H1 (cell line): ENCODE data around the gene BBS4. TPM values are rescaled to one million over a fixed set of nuclear protein-coding genes. Genes with fewer than 3 reads are reported as not detected.

Experiments
- CTCF ChIA-PET: fragments of 300-600 bp; sonication (Branson Sonifier 250); formaldehyde crosslinking; loops from one replicate; lab custom pipeline; 2021; ENCODE audit not compliant: partially characterized antibody; lab: Charles Lee
- POLR2A ChIA-PET: fragments of 300-600 bp; sonication (Branson Sonifier 250); formaldehyde crosslinking; loops from one replicate; lab custom pipeline; 2021; ENCODE audit warnings: inconsistent platforms; ENCODE audit not compliant: partially characterized antibody; lab: Charles Lee
- DNase-seq, 2 experiments: peaks; one replicate each; pipeline versions ENCODE4 v3.0.0 to v3.0.0-alpha.2; 2010 to 2022; ENCODE audit warnings: low spot score in 2 of 2, low read depth in 1 of 2, mixed read lengths in 1 of 2
- FAIRE-seq: peaks from 2 replicates; lab custom pipeline; 2011; peaks lifted over from hg19 to GRCh38; lab: Jason Lieb, UNC
- H2AFZ ChIP-seq: 2 replicates; pipeline ENCODE4 v1.8.1; 2012; ENCODE audit warnings: low read length, inconsistent platforms
- H2AK5ac ChIP-seq: 2 replicates; pipeline ENCODE4 v1.6.1; 2013; ENCODE audit warnings: low read depth, low read length
- H2BK120ac ChIP-seq: replicated peaks from 2 replicates; pipeline ENCODE3; 2013; ENCODE audit warnings: low read depth, low read length, inconsistent platforms
- H2BK12ac ChIP-seq: 2 replicates; pipeline ENCODE4 v1.6.1; 2013; ENCODE audit warnings: low read depth, low read length
- H2BK15ac ChIP-seq: 2 replicates; pipeline ENCODE4 v1.6.1; 2013; ENCODE audit warnings: low read length
- H2BK20ac ChIP-seq: 2 replicates; pipeline ENCODE4 v1.6.1; 2013; ENCODE audit warnings: low read length
- H2BK5ac ChIP-seq: 2 replicates; pipeline ENCODE4 v1.6.1; 2013; ENCODE audit warnings: low read depth, low read length
- H3K14ac ChIP-seq: 2 replicates; pipeline ENCODE4 v1.6.1; 2013; ENCODE audit warnings: inconsistent platforms; ENCODE audit not compliant: insufficient read length
- H3K18ac ChIP-seq: 2 replicates; pipeline ENCODE4 v1.6.1; 2013; ENCODE audit warnings: low read length; ENCODE audit errors: extremely low read depth
- H3K23ac ChIP-seq: 2 replicates; pipeline ENCODE4 v1.6.1; 2013; ENCODE audit warnings: inconsistent platforms; ENCODE audit not compliant: insufficient read length
- H3K23me2 ChIP-seq: 2 replicates; pipeline ENCODE4 v1.6.1; 2013; ENCODE audit warnings: low read depth, low read length
- H3K27ac ChIP-seq: 2 replicates; pipeline ENCODE4 v1.6.1; 2011; ENCODE audit warnings: low read depth, low read length, inconsistent platforms
- H3K27me3 ChIP-seq, 4 experiments: replicated peaks in 1 of 4; 1 replicate in 1 of 4; 2 replicates in 3 of 4; pipeline versions ENCODE4 v1.6.1 to v1.8.1; 2011 to 2013; ENCODE audit warnings: low read length in 3 of 4, mild to moderate bottlenecking in 3 of 4, inconsistent platforms in 2 of 4, mixed read lengths in 2 of 4, moderate library complexity in 1 of 4; ENCODE audit not compliant: control insufficient read depth in 3 of 4, insufficient read depth in 3 of 4; ENCODE audit errors: extremely low read depth in 1 of 4
- H3K36me3 ChIP-seq, 4 experiments: 2 replicates each; pipeline versions ENCODE4 v1.6.1 to v1.8.1; 2011 to 2013; ENCODE audit warnings: mild to moderate bottlenecking in 4 of 4, low read length in 3 of 4, moderate library complexity in 2 of 4, control low read depth in 1 of 4, inconsistent platforms in 1 of 4; ENCODE audit not compliant: insufficient read depth in 4 of 4, control insufficient read depth in 2 of 4
- H3K4ac ChIP-seq: replicated peaks from 2 replicates; pipeline ENCODE3; 2013; ENCODE audit warnings: low read length, low read depth, mixed read lengths, inconsistent platforms; ENCODE audit not compliant: insufficient read length
- H3K4me1 ChIP-seq, 4 experiments: replicated peaks in 1 of 4; 1 replicate in 1 of 4; 2 replicates in 3 of 4; pipeline versions ENCODE4 v1.6.1 to v1.8.1; 2011 to 2013; ENCODE audit warnings: low read length in 3 of 4, inconsistent platforms in 2 of 4, mixed read lengths in 1 of 4; ENCODE audit not compliant: insufficient read depth in 4 of 4, control insufficient read depth in 3 of 4
- H3K4me2 ChIP-seq, 2 experiments: 2 replicates each; pipeline versions ENCODE4 v1.6.1 to v1.8.1; 2011 to 2013; ENCODE audit warnings: low read depth in 2 of 2, low read length in 2 of 2, control low read depth in 1 of 2, inconsistent platforms in 1 of 2, mild to moderate bottlenecking in 1 of 2; ENCODE audit not compliant: insufficient read depth in 1 of 2
- H3K4me3 ChIP-seq, 4 experiments: fragments of 200-600, 300-600 bp in 1 of 4; sonication (generic), shearing (Covaris generic), sonication (Bioruptor Twin) in 1 of 4; 2 replicates each; pipeline versions ENCODE4 v1.5.1 to v1.8.1; 2011 to 2016; ENCODE audit warnings: low read length in 4 of 4, low read depth in 3 of 4, control low read depth in 2 of 4, inconsistent platforms in 2 of 4, mild to moderate bottlenecking in 2 of 4, mixed read lengths in 1 of 4, moderate library complexity in 1 of 4; ENCODE audit not compliant: insufficient read depth in 2 of 4; ENCODE audit errors: extremely low read depth in 1 of 4
- H3K56ac ChIP-seq: replicated peaks from 2 replicates; pipeline ENCODE3; 2013; ENCODE audit warnings: low read depth, mild to moderate bottlenecking, mixed read lengths, low read length, inconsistent platforms; ENCODE audit not compliant: insufficient read length
- H3K79me1 ChIP-seq: 2 replicates; pipeline ENCODE4 v1.6.1; 2013; ENCODE audit warnings: low read depth, low read length, control low read depth
- H3K79me2 ChIP-seq, 2 experiments: 2 replicates each; pipeline versions ENCODE4 v1.6.1 to v1.8.1; 2012 to 2013; ENCODE audit warnings: low read length in 2 of 2, mild to moderate bottlenecking in 2 of 2, inconsistent platforms in 1 of 2; ENCODE audit not compliant: insufficient read depth in 2 of 2, control insufficient read depth in 1 of 2
- H3K9ac ChIP-seq, 4 experiments: replicated peaks in 1 of 4; 1 replicate in 1 of 4; 2 replicates in 3 of 4; pipeline versions ENCODE4 v1.6.1 to v1.8.1; 2011 to 2013; ENCODE audit warnings: low read depth in 3 of 4, low read length in 3 of 4, control low read depth in 2 of 4, mild to moderate bottlenecking in 2 of 4, moderate library complexity in 2 of 4, inconsistent platforms in 1 of 4; ENCODE audit errors: extremely low read depth in 1 of 4
- H3K9me3 ChIP-seq, 2 experiments: 2 replicates each; pipeline versions ENCODE4 v1.6.1 to v1.8.1; 2012 to 2013; ENCODE audit warnings: mild to moderate bottlenecking in 2 of 2, moderate library complexity in 2 of 2, control low read depth in 1 of 2, inconsistent platforms in 1 of 2, low read depth in 1 of 2, low read length in 1 of 2, mixed read lengths in 1 of 2; ENCODE audit not compliant: insufficient read depth in 2 of 2
- H4K20me1 ChIP-seq, 2 experiments: replicated peaks in 1 of 2; 2 replicates each; pipeline versions ENCODE3 to v1.8.1; 2011 to 2013; ENCODE audit warnings: inconsistent platforms in 2 of 2, low read length in 2 of 2, mild to moderate bottlenecking in 1 of 2; ENCODE audit not compliant: insufficient read depth in 2 of 2, control insufficient read depth in 1 of 2
- H4K5ac ChIP-seq: 2 replicates; pipeline ENCODE4 v1.6.1; 2013; ENCODE audit warnings: low read length, low read depth, mixed read lengths, inconsistent platforms; ENCODE audit not compliant: insufficient read length
- H4K8ac ChIP-seq: 2 replicates; pipeline ENCODE4 v1.8.0; 2013; ENCODE audit warnings: mild to moderate bottlenecking, moderate library complexity, low read length, inconsistent platforms; ENCODE audit not compliant: insufficient read depth; ENCODE audit errors: extremely low read depth
- H4K91ac ChIP-seq: replicated peaks from 2 replicates; pipeline ENCODE3; 2013; ENCODE audit warnings: low read length, mixed read lengths, inconsistent platforms; ENCODE audit not compliant: insufficient read length
- EZH2 ChIP-seq: fragments of 200-600 bp; sonication (generic); IDR thresholded peaks from 2 replicates; pipeline ENCODE4 v1.7.1; 2012; ENCODE audit warnings: low read depth, mild to moderate bottlenecking, moderate library complexity, low read length, inconsistent platforms; ENCODE audit not compliant: severe bottlenecking
- HDAC2 ChIP-seq, 2 experiments: fragments of 300-600 bp in 1 of 2; sonication (generic) in 1 of 2; IDR thresholded peaks; 2 replicates each; pipeline ENCODE4 v1.6.1; 2011 to 2012; ENCODE audit warnings: low read depth in 2 of 2, low read length in 2 of 2, mild to moderate bottlenecking in 2 of 2, moderate library complexity in 2 of 2, borderline replicate concordance in 1 of 2, inconsistent platforms in 1 of 2
- HDAC6 ChIP-seq: IDR thresholded peaks from one replicate; pipeline ENCODE4 v1.7.1; 2012; ENCODE audit warnings: low read depth, mild to moderate bottlenecking, inconsistent platforms, low read length, moderate library complexity
- KDM4A ChIP-seq: IDR thresholded peaks from one replicate; pipeline ENCODE4 v1.7.1; 2012; ENCODE audit warnings: low read depth, mild to moderate bottlenecking, moderate library complexity, low read length, inconsistent platforms; ENCODE audit not compliant: severe bottlenecking
- MAFK ChIP-seq: IDR thresholded peaks from 2 replicates; pipeline ENCODE4 v1.6.1; 2012; ENCODE audit warnings: low read depth, mild to moderate bottlenecking, improper control_type of control experiment, low read length
- NRF1 ChIP-seq: IDR thresholded peaks from 2 replicates; pipeline ENCODE4 v1.6.1; 2011; ENCODE audit warnings: mild to moderate bottlenecking, low read depth, low read length, improper control_type of control experiment
- POU5F1 ChIP-seq: IDR thresholded peaks from 2 replicates; pipeline ENCODE4 v1.6.1; 2011; ENCODE audit warnings: low read depth, mild to moderate bottlenecking, low read length, moderate library complexity
- SAP30 ChIP-seq: fragments of 300-600 bp; sonication (generic); IDR thresholded peaks from 2 replicates; pipeline ENCODE4 v1.7.1; 2012; ENCODE audit warnings: low read length, moderate library complexity, mild to moderate bottlenecking, inconsistent platforms; ENCODE audit not compliant: insufficient read depth, insufficient replicate concordance
- SP4 ChIP-seq: IDR thresholded peaks from 2 replicates; pipeline ENCODE4 v1.6.1; 2012; ENCODE audit warnings: low read length, inconsistent platforms
- TAF7 ChIP-seq: optimal IDR thresholded peaks from 2 replicates; pipeline ENCODE3; 2011; ENCODE audit warnings: low read depth, mild to moderate bottlenecking, inconsistent platforms, low read length, moderate library complexity, borderline replicate concordance
- TEAD4 ChIP-seq: IDR thresholded peaks from 2 replicates; pipeline ENCODE4 v1.6.1; 2012; ENCODE audit warnings: low read depth, low read length, inconsistent platforms, mixed read lengths
- ZNF274 ChIP-seq: IDR thresholded peaks from 2 replicates; pipeline ENCODE4 v1.7.0; 2012; ENCODE audit warnings: low read length, borderline replicate concordance; ENCODE audit errors: extremely low read depth
- WGBS, 2 experiments: shearing (Covaris generic) in 1 of 2; methylation state at CpG; one replicate each; pipeline versions ENCODE4 v1.1.6 to v1.1.7; 2013 to 2015; ENCODE audit warnings: low lambda C conversion rate in 2 of 2, mixed read lengths in 2 of 2, inconsistent platforms in 1 of 2, low coverage in 1 of 2, missing lambda C conversion rate in 1 of 2; ENCODE audit not compliant: insufficient replicate concordance in 2 of 2, insufficient coverage in 1 of 2, insufficient read length in 1 of 2; ENCODE audit errors: extremely low coverage in 1 of 2, missing lambda C conversion rate in 1 of 2; 5-methylcytosine and 5-hydroxymethylcytosine counted together
- polyA plus RNA-seq, 7 experiments: library from polyadenylated mRNA; depleted of rRNA in 3 of 7; stranded (reverse) in 5 of 7; unstranded in 2 of 7; fragments of >200 nt in 5 of 7; fragments of 200-250 nt in 2 of 7; gene quantifications; 1 replicate in 5 of 7; 2 replicates in 1 of 7; 4 replicates in 1 of 7; pipeline versions ENCODE4 v1.2.1 to v1.2.3, GENCODE V29; 2011 to 2013; ENCODE audit warnings: missing spikeins in 2 of 7, mixed read lengths in 2 of 7
- total RNA-seq: library from RNA; stranded (reverse); fragmentation: NEBNext Ultra II Directional; extraction: Animal tissue kit (Norgen Biotek cat#: 25700); gene quantifications from 2 replicates; pipeline ENCODE4 v1.2.1, GENCODE V29; 2021
- TF ChIP-seq, protein P1 (sequence below): IDR thresholded peaks from 2 replicates; pipeline ENCODE4 v1.6.1; 2011; ENCODE audit warnings: low read length, improper control_type of control experiment

BBS4 gene
- total and polyA plus RNA-seq, 2 of the 8 experiments (the other 6 are each of a cell fraction or from before 2014, with no cell fraction given) = 17.4 to 24.1 TPM

DNA sequence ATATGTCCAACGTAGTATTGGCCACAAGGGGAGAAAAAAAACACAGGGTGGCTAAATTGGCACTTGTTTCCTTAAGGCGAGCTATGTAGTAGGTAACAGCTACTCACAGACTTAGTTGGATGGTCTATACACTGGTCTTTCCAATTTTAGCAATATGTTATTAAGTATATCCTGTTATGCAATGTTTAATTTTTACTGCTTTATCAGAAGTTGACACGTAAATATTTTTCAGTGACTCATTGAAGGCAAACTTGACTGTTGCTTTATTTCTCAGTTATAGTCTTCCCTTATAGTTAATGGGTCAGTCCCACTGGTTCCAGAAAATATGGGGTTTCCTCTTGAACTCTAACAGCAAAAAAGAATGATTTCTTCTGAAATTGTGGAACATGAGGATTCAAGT lies 51.1 kb downstream of the BBS4 start:
- Histone ChIP-seq H3K4me2 (no peak overlapping the region), H2AK5ac (no peak overlapping the region), H3K56ac (no peak overlapping the region), H3K14ac (no peak overlapping the region), H3K27me3 (no peaks in the 10 kb centered on the region), H3K27ac (no peak overlapping the region), H4K20me1 (no peaks in the 10 kb centered on the region), H3K36me3 (peaks cover 5 to 33% (median 22%) of the 10 kb centered on the region in 4 experiments), H3K23ac (no peak overlapping the region), H3K4me3 (no peak overlapping the region), H3K4ac (no peak overlapping the region), H3K18ac (no peak overlapping the region), H4K5ac (no peak overlapping the region), H2BK20ac (no peak overlapping the region), H4K91ac (no peak overlapping the region), H2BK12ac (no peak overlapping the region), H3K9me3 (peaks cover 0 to 2% of the 10 kb centered on the region in 2 experiments; a peak in 1 of 4 replicates), H3K23me2 (no peaks in the 10 kb centered on the region), H3K79me1 (no peaks in the 10 kb centered on the region), H2BK15ac (no peak overlapping the region), H3K79me2 (no peaks in the 10 kb centered on the region), H2AFZ (no peak overlapping the region), H3K4me1 (no peaks in the 10 kb centered on the region), H2BK5ac (no peak overlapping the region), H2BK120ac (no peak overlapping the region), H4K8ac (no peak overlapping the region), H3K9ac (no peak overlapping the region)
- ChIA-PET CTCF (interaction anchor here (0.6 to 3.1 kb wide), 6 partner anchors 9 to 66 kb away, joined by 3 to 19 read pairs (median 4); no protein-coding TSS in a partner anchor), POLR2A (interaction anchor here (1.2 kb wide), 1 partner anchor 513 kb away, joined by 3 read pairs; no protein-coding TSS in a partner anchor)
- WGBS, 2 experiments = 94% methylated on average over 3 of the region's 3 CpGs; no CpG with 5 or more reads in 1 of the 2 experiments
- DNase-seq = no peak
- no peak for FAIRE-seq
- TF ChIP-seq NRF1 (no peak), EZH2 (no peak), ZNF274 (no peak), SP4 (no peak), KDM4A (no peak), HDAC6 (no peak), TEAD4 (no peak), HDAC2 (IDR thresholded peaks at IDR 0.05; ENCODE audit: borderline replicate concordance in 1 of 2, low read depth in 2 of 2, low read length in 2 of 2) (no peak), TAF7 (no peak), POU5F1 (no peak), SAP30 (no peak), MAFK (no peak)
- TF ChIP-seq, protein P1, sequence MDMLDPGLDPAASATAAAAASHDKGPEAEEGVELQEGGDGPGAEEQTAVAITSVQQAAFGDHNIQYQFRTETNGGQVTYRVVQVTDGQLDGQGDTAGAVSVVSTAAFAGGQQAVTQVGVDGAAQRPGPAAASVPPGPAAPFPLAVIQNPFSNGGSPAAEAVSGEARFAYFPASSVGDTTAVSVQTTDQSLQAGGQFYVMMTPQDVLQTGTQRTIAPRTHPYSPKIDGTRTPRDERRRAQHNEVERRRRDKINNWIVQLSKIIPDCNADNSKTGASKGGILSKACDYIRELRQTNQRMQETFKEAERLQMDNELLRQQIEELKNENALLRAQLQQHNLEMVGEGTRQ = no peak
